Neural progenitor cell (in vitro differentiated cells): ENCODE results near the gene CRNKL1. TPM values are rescaled to one million over a fixed set of nuclear protein-coding genes. Genes with fewer than 3 reads are reported as not detected.

Source experiments
- DNase-seq: peaks from one replicate; pipeline ENCODE4 v3.0.0-alpha.2; 2016; ENCODE audit warnings: low spot score
- H2AFZ ChIP-seq: fragments of 200-600 bp; sonication (generic); replicated peaks from 2 replicates; pipeline ENCODE4 v1.6.1; 2016; ENCODE audit warnings: antibody characterized with exemption
- H3F3A ChIP-seq: fragments of 200-600 bp; sonication (generic); 2 replicates; pipeline ENCODE4 v1.6.1; 2016; ENCODE audit warnings: antibody characterized with exemption, low read depth
- H3K27ac ChIP-seq: fragments of 200-600 bp; sonication (generic); 2 replicates; pipeline ENCODE4 v1.5.1; 2016; ENCODE audit warnings: mild to moderate bottlenecking
- H3K27me3 ChIP-seq: fragments of 200-600 bp; sonication (generic); 2 replicates; pipeline ENCODE4 v1.6.1; 2016; ENCODE audit warnings: mild to moderate bottlenecking, moderate library complexity
- H3K36me3 ChIP-seq: fragments of 200-600 bp; sonication (generic); 2 replicates; pipeline ENCODE4 v1.5.1; 2016
- H3K4me1 ChIP-seq: fragments of 200-600 bp; sonication (generic); 2 replicates; pipeline ENCODE4 v1.6.1; 2016; ENCODE audit warnings: mixed run types
- H3K4me2 ChIP-seq: fragments of 200-600 bp; sonication (generic); 2 replicates; pipeline ENCODE4 v1.6.1; 2016
- H3K4me3 ChIP-seq: fragments of 200-600 bp; sonication (generic); 2 replicates; pipeline ENCODE4 v1.5.1; 2016
- H3K79me2 ChIP-seq: fragments of 200-600 bp; sonication (generic); 2 replicates; pipeline ENCODE4 v1.6.1; 2016; ENCODE audit warnings: low read depth
- H3K9ac ChIP-seq: fragments of 200-600 bp; sonication (generic); 2 replicates; pipeline ENCODE4 v1.6.1; 2016
- H3K9me3 ChIP-seq: fragments of 200-600 bp; sonication (generic); 2 replicates; pipeline ENCODE4 v1.5.1; 2016; ENCODE audit warnings: low read depth
- H4K20me1 ChIP-seq: fragments of 200-600 bp; sonication (generic); 2 replicates; pipeline ENCODE4 v1.6.1; 2016; ENCODE audit warnings: low read depth
- H3K27ac Mint-ChIP-seq: 3 replicates; pipeline ENCODE4 v1.8.0; 2021; ENCODE audit warnings: mixed read lengths
- H3K27me3 Mint-ChIP-seq: 2 replicates; pipeline ENCODE4 v1.8.0; 2022; ENCODE audit warnings: low read depth, mild to moderate bottlenecking, inconsistent platforms, moderate library complexity, mixed read lengths; ENCODE audit not compliant: insufficient read depth
- H3K36me3 Mint-ChIP-seq: 3 replicates; pipeline ENCODE4 v1.8.0; 2021; ENCODE audit warnings: mixed read lengths
- H3K4me1 Mint-ChIP-seq: 3 replicates; pipeline ENCODE4 v1.8.0; 2021; ENCODE audit warnings: mixed read lengths
- H3K4me3 Mint-ChIP-seq: 3 replicates; pipeline ENCODE4 v1.8.0; 2021; ENCODE audit warnings: mild to moderate bottlenecking, moderate library complexity, mixed read lengths
- H3K9me3 Mint-ChIP-seq: 3 replicates; pipeline ENCODE4 v1.8.0; 2020; ENCODE audit warnings: mixed read lengths
- CTCF ChIP-seq: fragments of 200-600 bp; sonication (generic); IDR thresholded peaks from 2 replicates; pipeline ENCODE4 v1.5.1; 2017; ENCODE audit warnings: antibody characterized with exemption, mild to moderate bottlenecking
- EZH2 ChIP-seq: fragments of 200-600 bp; sonication (generic); IDR thresholded peaks from 2 replicates; pipeline ENCODE4 v1.6.1; 2017; ENCODE audit warnings: antibody characterized with exemption, mild to moderate bottlenecking, moderate library complexity
- EZH2phosphoT487 ChIP-seq: fragments of 200-600 bp; sonication (generic); IDR thresholded peaks from 2 replicates; pipeline ENCODE4 v1.6.1; 2017; ENCODE audit warnings: antibody characterized with exemption
- total RNA-seq: library from RNA; depleted of rRNA; stranded (reverse); fragments of >200 nt; gene quantifications from 2 replicates; pipeline ENCODE4 v1.2.3, GENCODE V29; 2015; ENCODE audit warnings: low replicate concordance

The CRNKL1 gene
- total RNA-seq, 1 donor from 2014 or later: 45.0 TPM

GRCh38 chr20:20037960-20038359, 14.3 kb downstream of the CRNKL1 start:
- H3K4me3 ChIP-seq: no peak overlapping the region
- no peak for DNase-seq
- H3K9me3 ChIP-seq: no peaks in the 10 kb centered on the region
- no peaks in the 10 kb centered on the region for H3K79me2 ChIP-seq
- Mint-ChIP-seq H3K27ac (no peak overlapping the region), H3K27me3 (no peaks in the 10 kb centered on the region), H3K4me1 (no peaks in the 10 kb centered on the region), H3K4me3 (no peak overlapping the region), H3K36me3 (peaks cover 22% of the 10 kb centered on the region), H3K9me3 (no peaks in the 10 kb centered on the region)
- TF ChIP-seq EZH2phosphoT487: no peak
- TF ChIP-seq EZH2: no peak
- TF ChIP-seq CTCF: no peak
- no peak overlapping the region for H2AFZ ChIP-seq
- no peaks in the 10 kb centered on the region for H4K20me1 ChIP-seq
- H3K27ac ChIP-seq: peak overlapping the region; percentile 58
- no peaks in the 10 kb centered on the region for H3K4me1 ChIP-seq
- no peak overlapping the region for H3K4me2 ChIP-seq
- peaks cover 31% of the 10 kb centered on the region for H3K36me3 ChIP-seq
- H3K27me3 ChIP-seq: no peaks in the 10 kb centered on the region
- peaks cover 11% of the 10 kb centered on the region for H3F3A ChIP-seq
- no peak overlapping the region for H3K9ac ChIP-seq

- H3K27me3 Mint-ChIP-seq: no peaks in the 10 kb centered on the region
- H2AFZ ChIP-seq: no peak overlapping the region
- H3K4me2 ChIP-seq: no peak overlapping the region
- no peak for TF ChIP-seq CTCF
- TF ChIP-seq EZH2phosphoT487: no peak
- no peak for TF ChIP-seq EZH2
- H3K27me3 ChIP-seq: no peaks in the 10 kb centered on the region
- no peak overlapping the region for H3K27ac Mint-ChIP-seq
- H3K4me1 ChIP-seq: no peaks in the 10 kb centered on the region
- H3K9me3 Mint-ChIP-seq: no peaks in the 10 kb centered on the region
- H3K4me1 Mint-ChIP-seq: no peaks in the 10 kb centered on the region
- H3K36me3 ChIP-seq: peaks cover 28% of the 10 kb centered on the region
- peaks cover 11% of the 10 kb centered on the region for H3F3A ChIP-seq
- no peaks in the 10 kb centered on the region for H3K9me3 ChIP-seq
- H3K4me3 Mint-ChIP-seq: no peak overlapping the region
- H3K36me3 Mint-ChIP-seq: peaks cover 21% of the 10 kb centered on the region
- no peak for DNase-seq
- no peak overlapping the region for H3K4me3 ChIP-seq
- no peaks in the 10 kb centered on the region for H4K20me1 ChIP-seq
- no peak overlapping the region for H3K27ac ChIP-seq
- no peaks in the 10 kb centered on the region for H3K79me2 ChIP-seq
- no peak overlapping the region for H3K9ac ChIP-seq
Observed at GRCh38 chr20:20036756-20037155, 15.5 kb downstream of the CRNKL1 start.

GRCh38 chr20:20034486-20034885, 17.8 kb downstream of the CRNKL1 start:
- H3K4me3 ChIP-seq: no peak overlapping the region
- no peak overlapping the region for H2AFZ ChIP-seq
- no peak overlapping the region for H3K27ac ChIP-seq
- Mint-ChIP-seq H3K4me1 (no peaks in the 10 kb centered on the region), H3K36me3 (peaks cover 16% of the 10 kb centered on the region), H3K27me3 (no peaks in the 10 kb centered on the region), H3K9me3 (no peaks in the 10 kb centered on the region), H3K27ac (no peak overlapping the region), H3K4me3 (no peak overlapping the region)
- no peaks in the 10 kb centered on the region for H4K20me1 ChIP-seq
- H3K4me1 ChIP-seq: no peaks in the 10 kb centered on the region
- H3F3A ChIP-seq: peaks cover 14% of the 10 kb centered on the region
- H3K79me2 ChIP-seq: no peaks in the 10 kb centered on the region
- TF ChIP-seq EZH2 (no peak), CTCF (no peak), EZH2phosphoT487 (no peak)
- no peak overlapping the region for H3K9ac ChIP-seq
- no peak for DNase-seq
- H3K9me3 ChIP-seq: no peaks in the 10 kb centered on the region
- H3K4me2 ChIP-seq: no peak overlapping the region
- H3K36me3 ChIP-seq: peaks cover 28% of the 10 kb centered on the region
- H3K27me3 ChIP-seq: no peaks in the 10 kb centered on the region
